H1 (cell line): ENCODE measurements around the gene RAD51B. TPM values are rescaled to one million over a fixed set of nuclear protein-coding genes. Genes with fewer than 3 reads are reported as not detected.

Experiments
- CTCF ChIA-PET: fragments of 300-600 bp; sonication (Branson Sonifier 250); formaldehyde crosslinking; loops from one replicate; lab custom pipeline; 2021; ENCODE audit not compliant: partially characterized antibody; lab: Charles Lee
- POLR2A ChIA-PET: fragments of 300-600 bp; sonication (Branson Sonifier 250); formaldehyde crosslinking; loops from one replicate; lab custom pipeline; 2021; ENCODE audit warnings: inconsistent platforms; ENCODE audit not compliant: partially characterized antibody; lab: Charles Lee
- DNase-seq, 2 experiments: peaks; one replicate each; pipeline versions ENCODE4 v3.0.0 to v3.0.0-alpha.2; 2010 to 2022; ENCODE audit warnings: low spot score in 2 of 2, low read depth in 1 of 2, mixed read lengths in 1 of 2
- FAIRE-seq: peaks from 2 replicates; lab custom pipeline; 2011; peaks lifted over from hg19 to GRCh38; lab: Jason Lieb, UNC
- H2AFZ ChIP-seq: 2 replicates; pipeline ENCODE4 v1.8.1; 2012; ENCODE audit warnings: low read length, inconsistent platforms
- H2AK5ac ChIP-seq: 2 replicates; pipeline ENCODE4 v1.6.1; 2013; ENCODE audit warnings: low read depth, low read length
- H2BK120ac ChIP-seq: replicated peaks from 2 replicates; pipeline ENCODE3; 2013; ENCODE audit warnings: low read depth, low read length, inconsistent platforms
- H2BK12ac ChIP-seq: 2 replicates; pipeline ENCODE4 v1.6.1; 2013; ENCODE audit warnings: low read depth, low read length
- H2BK15ac ChIP-seq: 2 replicates; pipeline ENCODE4 v1.6.1; 2013; ENCODE audit warnings: low read length
- H2BK20ac ChIP-seq: 2 replicates; pipeline ENCODE4 v1.6.1; 2013; ENCODE audit warnings: low read length
- H2BK5ac ChIP-seq: 2 replicates; pipeline ENCODE4 v1.6.1; 2013; ENCODE audit warnings: low read depth, low read length
- H3K14ac ChIP-seq: 2 replicates; pipeline ENCODE4 v1.6.1; 2013; ENCODE audit warnings: inconsistent platforms; ENCODE audit not compliant: insufficient read length
- H3K18ac ChIP-seq: 2 replicates; pipeline ENCODE4 v1.6.1; 2013; ENCODE audit warnings: low read length; ENCODE audit errors: extremely low read depth
- H3K23ac ChIP-seq: 2 replicates; pipeline ENCODE4 v1.6.1; 2013; ENCODE audit warnings: inconsistent platforms; ENCODE audit not compliant: insufficient read length
- H3K23me2 ChIP-seq: 2 replicates; pipeline ENCODE4 v1.6.1; 2013; ENCODE audit warnings: low read depth, low read length
- H3K27ac ChIP-seq: 2 replicates; pipeline ENCODE4 v1.6.1; 2011; ENCODE audit warnings: low read depth, low read length, inconsistent platforms
- H3K27me3 ChIP-seq, 4 experiments: replicated peaks in 1 of 4; 1 replicate in 1 of 4; 2 replicates in 3 of 4; pipeline versions ENCODE4 v1.6.1 to v1.8.1; 2011 to 2013; ENCODE audit warnings: low read length in 3 of 4, mild to moderate bottlenecking in 3 of 4, inconsistent platforms in 2 of 4, mixed read lengths in 2 of 4, moderate library complexity in 1 of 4; ENCODE audit not compliant: control insufficient read depth in 3 of 4, insufficient read depth in 3 of 4; ENCODE audit errors: extremely low read depth in 1 of 4
- H3K36me3 ChIP-seq, 4 experiments: 2 replicates each; pipeline versions ENCODE4 v1.6.1 to v1.8.1; 2011 to 2013; ENCODE audit warnings: mild to moderate bottlenecking in 4 of 4, low read length in 3 of 4, moderate library complexity in 2 of 4, control low read depth in 1 of 4, inconsistent platforms in 1 of 4; ENCODE audit not compliant: insufficient read depth in 4 of 4, control insufficient read depth in 2 of 4
- H3K4ac ChIP-seq: replicated peaks from 2 replicates; pipeline ENCODE3; 2013; ENCODE audit warnings: low read length, low read depth, mixed read lengths, inconsistent platforms; ENCODE audit not compliant: insufficient read length
- H3K4me1 ChIP-seq, 4 experiments: replicated peaks in 1 of 4; 1 replicate in 1 of 4; 2 replicates in 3 of 4; pipeline versions ENCODE4 v1.6.1 to v1.8.1; 2011 to 2013; ENCODE audit warnings: low read length in 3 of 4, inconsistent platforms in 2 of 4, mixed read lengths in 1 of 4; ENCODE audit not compliant: insufficient read depth in 4 of 4, control insufficient read depth in 3 of 4
- H3K4me2 ChIP-seq, 2 experiments: 2 replicates each; pipeline versions ENCODE4 v1.6.1 to v1.8.1; 2011 to 2013; ENCODE audit warnings: low read depth in 2 of 2, low read length in 2 of 2, control low read depth in 1 of 2, inconsistent platforms in 1 of 2, mild to moderate bottlenecking in 1 of 2; ENCODE audit not compliant: insufficient read depth in 1 of 2
- H3K4me3 ChIP-seq, 4 experiments: fragments of 200-600, 300-600 bp in 1 of 4; sonication (generic), shearing (Covaris generic), sonication (Bioruptor Twin) in 1 of 4; 2 replicates each; pipeline versions ENCODE4 v1.5.1 to v1.8.1; 2011 to 2016; ENCODE audit warnings: low read length in 4 of 4, low read depth in 3 of 4, control low read depth in 2 of 4, inconsistent platforms in 2 of 4, mild to moderate bottlenecking in 2 of 4, mixed read lengths in 1 of 4, moderate library complexity in 1 of 4; ENCODE audit not compliant: insufficient read depth in 2 of 4; ENCODE audit errors: extremely low read depth in 1 of 4
- H3K56ac ChIP-seq: replicated peaks from 2 replicates; pipeline ENCODE3; 2013; ENCODE audit warnings: low read depth, mild to moderate bottlenecking, mixed read lengths, low read length, inconsistent platforms; ENCODE audit not compliant: insufficient read length
- H3K79me1 ChIP-seq: 2 replicates; pipeline ENCODE4 v1.6.1; 2013; ENCODE audit warnings: low read depth, low read length, control low read depth
- H3K79me2 ChIP-seq, 2 experiments: 2 replicates each; pipeline versions ENCODE4 v1.6.1 to v1.8.1; 2012 to 2013; ENCODE audit warnings: low read length in 2 of 2, mild to moderate bottlenecking in 2 of 2, inconsistent platforms in 1 of 2; ENCODE audit not compliant: insufficient read depth in 2 of 2, control insufficient read depth in 1 of 2
- H3K9ac ChIP-seq, 4 experiments: replicated peaks in 1 of 4; 1 replicate in 1 of 4; 2 replicates in 3 of 4; pipeline versions ENCODE4 v1.6.1 to v1.8.1; 2011 to 2013; ENCODE audit warnings: low read depth in 3 of 4, low read length in 3 of 4, control low read depth in 2 of 4, mild to moderate bottlenecking in 2 of 4, moderate library complexity in 2 of 4, inconsistent platforms in 1 of 4; ENCODE audit errors: extremely low read depth in 1 of 4
- H3K9me3 ChIP-seq, 2 experiments: 2 replicates each; pipeline versions ENCODE4 v1.6.1 to v1.8.1; 2012 to 2013; ENCODE audit warnings: mild to moderate bottlenecking in 2 of 2, moderate library complexity in 2 of 2, control low read depth in 1 of 2, inconsistent platforms in 1 of 2, low read depth in 1 of 2, low read length in 1 of 2, mixed read lengths in 1 of 2; ENCODE audit not compliant: insufficient read depth in 2 of 2
- H4K20me1 ChIP-seq, 2 experiments: replicated peaks in 1 of 2; 2 replicates each; pipeline versions ENCODE3 to v1.8.1; 2011 to 2013; ENCODE audit warnings: inconsistent platforms in 2 of 2, low read length in 2 of 2, mild to moderate bottlenecking in 1 of 2; ENCODE audit not compliant: insufficient read depth in 2 of 2, control insufficient read depth in 1 of 2
- H4K5ac ChIP-seq: 2 replicates; pipeline ENCODE4 v1.6.1; 2013; ENCODE audit warnings: low read length, low read depth, mixed read lengths, inconsistent platforms; ENCODE audit not compliant: insufficient read length
- H4K8ac ChIP-seq: 2 replicates; pipeline ENCODE4 v1.8.0; 2013; ENCODE audit warnings: mild to moderate bottlenecking, moderate library complexity, low read length, inconsistent platforms; ENCODE audit not compliant: insufficient read depth; ENCODE audit errors: extremely low read depth
- H4K91ac ChIP-seq: replicated peaks from 2 replicates; pipeline ENCODE3; 2013; ENCODE audit warnings: low read length, mixed read lengths, inconsistent platforms; ENCODE audit not compliant: insufficient read length
- ATF3 ChIP-seq: IDR thresholded peaks from 2 replicates; pipeline ENCODE4 v1.6.1; 2011; ENCODE audit warnings: low read depth, mild to moderate bottlenecking, low read length; ENCODE audit not compliant: insufficient read depth
- CBX5 ChIP-seq: fragments of 300-800, 300-1000 bp; sonication (generic); IDR thresholded peaks from 2 replicates; pipeline ENCODE4 v1.7.1; 2016; ENCODE audit warnings: antibody characterized with exemption, low read length, low read depth
- CEBPB ChIP-seq: IDR thresholded peaks from 2 replicates; pipeline ENCODE4 v1.6.1; 2012; ENCODE audit warnings: low read depth, low read length
- CHD2 ChIP-seq: IDR thresholded peaks from 2 replicates; pipeline ENCODE4 v1.6.1; 2012; ENCODE audit warnings: low read length, improper control_type of control experiment
- EGR1 ChIP-seq: IDR thresholded peaks from 2 replicates; pipeline ENCODE4 v1.6.1; 2011; ENCODE audit warnings: low read depth, low read length, borderline replicate concordance
- GABPA ChIP-seq: IDR thresholded peaks from 2 replicates; pipeline ENCODE4 v1.6.1; 2011; ENCODE audit warnings: mild to moderate bottlenecking, low read length, moderate library complexity, borderline replicate concordance; ENCODE audit not compliant: insufficient read depth
- KDM4A ChIP-seq: IDR thresholded peaks from one replicate; pipeline ENCODE4 v1.7.1; 2012; ENCODE audit warnings: low read depth, mild to moderate bottlenecking, moderate library complexity, low read length, inconsistent platforms; ENCODE audit not compliant: severe bottlenecking
- KDM5A ChIP-seq: fragments of 200-600 bp; IDR thresholded peaks from 2 replicates; pipeline ENCODE4 v1.7.1; 2012; ENCODE audit warnings: mild to moderate bottlenecking, low read length, inconsistent platforms, mixed read lengths
- MAFK ChIP-seq: IDR thresholded peaks from 2 replicates; pipeline ENCODE4 v1.6.1; 2012; ENCODE audit warnings: low read depth, mild to moderate bottlenecking, improper control_type of control experiment, low read length
- POLR2A ChIP-seq, 2 experiments: IDR thresholded peaks; 1 replicate in 1 of 2; 2 replicates in 1 of 2; pipeline ENCODE4 v1.6.1; 2011; ENCODE audit warnings: low read depth in 2 of 2, low read length in 2 of 2, mild to moderate bottlenecking in 2 of 2; ENCODE audit errors: control extremely low read depth in 1 of 2
- RAD21 ChIP-seq, 2 experiments: IDR thresholded peaks in 1 of 2; conservative IDR thresholded peaks in 1 of 2; 2 replicates each; pipeline ENCODE4 v1.6.1; 2011; ENCODE audit warnings: low read depth in 2 of 2, low read length in 2 of 2, improper control_type of control experiment in 1 of 2, inconsistent platforms in 1 of 2, mild to moderate bottlenecking in 1 of 2, moderate library complexity in 1 of 2
- SP4 ChIP-seq: IDR thresholded peaks from 2 replicates; pipeline ENCODE4 v1.6.1; 2012; ENCODE audit warnings: low read length, inconsistent platforms
- SRF ChIP-seq: IDR thresholded peaks from 2 replicates; pipeline ENCODE4 v1.6.1; 2011; ENCODE audit warnings: mild to moderate bottlenecking, low read depth, low read length, moderate library complexity
- TBP ChIP-seq: IDR thresholded peaks from 2 replicates; pipeline ENCODE4 v1.6.1; 2011; ENCODE audit warnings: low read depth, low read length, improper control_type of control experiment
- polyA plus RNA-seq, 7 experiments: library from polyadenylated mRNA; depleted of rRNA in 3 of 7; stranded (reverse) in 5 of 7; unstranded in 2 of 7; fragments of >200 nt in 5 of 7; fragments of 200-250 nt in 2 of 7; gene quantifications; 1 replicate in 5 of 7; 2 replicates in 1 of 7; 4 replicates in 1 of 7; pipeline versions ENCODE4 v1.2.1 to v1.2.3, GENCODE V29; 2011 to 2013; ENCODE audit warnings: missing spikeins in 2 of 7, mixed read lengths in 2 of 7
- total RNA-seq: library from RNA; stranded (reverse); fragmentation: NEBNext Ultra II Directional; extraction: Animal tissue kit (Norgen Biotek cat#: 25700); gene quantifications from 2 replicates; pipeline ENCODE4 v1.2.1, GENCODE V29; 2021

RAD51B gene
- total and polyA plus RNA-seq, 2 of the 8 experiments (the other 6 are each of a cell fraction or from before 2014, with no cell fraction given) = 3.9 to 14.9 TPM

GRCh38 chr14:68463705-68464374 lies 644.3 kb downstream of the RAD51B start:
- H3K36me3 ChIP-seq = no peaks in the 10 kb centered on the region
- H3K23ac ChIP-seq = no peak overlapping the region
- H3K18ac ChIP-seq = no peak overlapping the region
- H3K4me2 ChIP-seq = no peak overlapping the region
- H2AK5ac ChIP-seq = no peak overlapping the region
- H3K27ac ChIP-seq = no peak overlapping the region
- H2BK20ac ChIP-seq = no peak overlapping the region
- POLR2A ChIA-PET = no interaction called here
- no peaks in the 10 kb centered on the region for H3K79me2 ChIP-seq
- H2BK120ac ChIP-seq = no peak overlapping the region
- H3K4me3 ChIP-seq = no peak overlapping the region
- no peak for FAIRE-seq
- H4K91ac ChIP-seq = no peak overlapping the region
- H2BK5ac ChIP-seq = no peak overlapping the region
- no peak overlapping the region for H3K9ac ChIP-seq
- no peak overlapping the region for H3K56ac ChIP-seq
- H4K5ac ChIP-seq = no peak overlapping the region
- no peak overlapping the region for H2BK12ac ChIP-seq
- DNase-seq = no peak
- no peak overlapping the region for H2AFZ ChIP-seq
- H3K23me2 ChIP-seq = no peaks in the 10 kb centered on the region
- H4K20me1 ChIP-seq = no peaks in the 10 kb centered on the region
- H3K9me3 ChIP-seq = no peaks in the 10 kb centered on the region
- H3K27me3 ChIP-seq = no peaks in the 10 kb centered on the region
- H3K79me1 ChIP-seq = no peaks in the 10 kb centered on the region
- H3K4ac ChIP-seq = no peak overlapping the region
- peaks cover 0 to 7% (median 5%) of the 10 kb centered on the region in 4 experiments; a peak in 3 of 7 replicates for H3K4me1 ChIP-seq
- H2BK15ac ChIP-seq = no peak overlapping the region
- H4K8ac ChIP-seq = no peak overlapping the region
- H3K14ac ChIP-seq = no peak overlapping the region
- CTCF ChIA-PET = no interaction called here
- TF ChIP-seq CBX5 (no peak), CEBPB (no peak), TBP (no peak), SP4 (no peak), SRF (no peak), RAD21 (IDR thresholded peaks at IDR 0.05 in 1 of 2, conservative IDR thresholded peaks at IDR 0.05 in 1 of 2; ENCODE audit: low read depth in 2 of 2, low read length in 2 of 2) (no peak), ATF3 (no peak), KDM4A (no peak), MAFK (no peak), POLR2A (IDR thresholded peaks at IDR 0.05; ENCODE audit: control extremely low read depth in 1 of 2, low read depth in 2 of 2, low read length in 2 of 2) (no peak), CHD2 (no peak), EGR1 (no peak), KDM5A (no peak), GABPA (no peak)
